Fibroblast of mammary gland (primary cell): Measurements from ENCODE around the gene VRTN.
"Not testable (repeated sequence)": the region's sequence is repeated elsewhere in the genome, so short reads cannot be mapped to it uniquely, and the experiment has no call there.

Source experiments
- DNase-seq: peaks from one replicate; pipeline ENCODE4 v3.0.0-alpha.2; 2010; ENCODE audit warnings: low read depth
- H3K4me3 ChIP-seq: 2 replicates; pipeline ENCODE4 v1.5.1; 2011; ENCODE audit warnings: low read depth, mild to moderate bottlenecking, low read length, moderate library complexity; ENCODE audit not compliant: control insufficient read depth
- CTCF ChIP-seq: conservative IDR thresholded peaks from 2 replicates; pipeline ENCODE4 v1.5.1; 2011; ENCODE audit warnings: low read depth, low read length, inconsistent platforms; ENCODE audit not compliant: control insufficient read depth, insufficient read depth

VRTN gene

GRCh38 chr14:74377976-74378690 is 29.9 kb downstream of the VRTN start:
- TF ChIP-seq CTCF, result no peak
- H3K4me3 ChIP-seq, result no peak overlapping the region
- DNase-seq, result no peak

- no peak for DNase-seq
- no peak overlapping the region for H3K4me3 ChIP-seq
- no peak for TF ChIP-seq CTCF
These were observed 31.9 kb downstream of the VRTN start for GRCh38 chr14:74380172-74380571.

- DNase-seq, result no peak
- no peak overlapping the region for H3K4me3 ChIP-seq
- no peak for TF ChIP-seq CTCF
These were observed 32.6 kb downstream of the VRTN start for GRCh38 chr14:74380845-74381244.

GRCh38 chr14:74381571-74381970 is 33.3 kb downstream of the VRTN start:
- not testable (repeated sequence) for H3K4me3 ChIP-seq, DNase-seq

GRCh38 chr14:74382231-74382630 is 34.0 kb downstream of the VRTN start:
- DNase-seq, result no peak
- TF ChIP-seq CTCF, result no peak
- H3K4me3 ChIP-seq, result no peak overlapping the region

- no peak overlapping the region for H3K4me3 ChIP-seq
- TF ChIP-seq CTCF, result no peak
- DNase-seq, result no peak
These were observed 41.7 kb downstream of the VRTN start for GRCh38 chr14:74389980-74390379.

- DNase-seq, H3K4me3 ChIP-seq: not testable (repeated sequence)
These were observed 42.2 kb downstream of the VRTN start for GRCh38 chr14:74390505-74390904.

- H3K4me3 ChIP-seq, result no peak overlapping the region
- no peak for TF ChIP-seq CTCF
- DNase-seq, result no peak
These were observed 43.2 kb downstream of the VRTN start for GRCh38 chr14:74391479-74391878.
